GM12878 (cell line): ENCODE results near the gene FIZ1. TPM values are rescaled to one million over a fixed set of nuclear protein-coding genes. Genes with fewer than 3 reads are reported as not detected.

ENCODE experiments used
- ATAC-seq: fragments of 200-7000 bp; cut with Tn5 transposase; 3 replicates; pipeline ENCODE4 v1.9.1; 2020; ENCODE audit warnings: mild to moderate bottlenecking, moderate library complexity
- BruUV-seq: library from RNA; stranded (reverse); fragments of 400-500 nt; replicated peaks from 2 replicates; lab custom pipeline; 2021; lab: Mats Ljungman, UMichigan
- CTCF ChIA-PET: fragments of 300-600 bp; sonication (Branson Sonifier 250); formaldehyde crosslinking; extraction: SDS; loops from one replicate; lab custom pipeline; 2021; ENCODE audit warnings: inconsistent platforms; lab: Yijun Ruan, JAX
- POLR2A ChIA-PET: fragments of 350-600 bp; formaldehyde crosslinking; extraction: SDS; loops from one replicate; lab custom pipeline; 2021; ENCODE audit warnings: inconsistent platforms; lab: Charles Lee
- RAD21 ChIA-PET: fragments of 300-600 bp; sonication (Branson Sonifier 250); formaldehyde crosslinking; loops from one replicate; lab custom pipeline; 2023; ENCODE audit warnings: antibody characterized with exemption; ENCODE audit not compliant: unreplicated experiment; lab: Charles Lee
- SMC1A ChIA-PET: fragments of 300-600 bp; sonication (Branson Sonifier 250); formaldehyde crosslinking; loops from one replicate; lab custom pipeline; 2023; ENCODE audit not compliant: unreplicated experiment, uncharacterized antibody; lab: Charles Lee
- DNase-seq: peaks from one replicate; pipeline ENCODE4 v3.0.0-alpha.2; 2011; ENCODE audit warnings: low read depth, low spot score
- FAIRE-seq: peaks from 3 replicates; lab custom pipeline; 2011; peaks lifted over from hg19 to GRCh38; lab: Jason Lieb, UNC
- H2AFZ ChIP-seq: 2 replicates; pipeline ENCODE4 v1.6.0; 2011; ENCODE audit warnings: low read depth, low read length, control low read depth; ENCODE audit not compliant: control insufficient read depth
- H3K27ac ChIP-seq: 2 replicates; pipeline ENCODE4 v1.5.1; 2011; ENCODE audit warnings: control low read depth; ENCODE audit not compliant: control insufficient read depth, insufficient read depth
- H3K27me3 ChIP-seq, 2 experiments: replicated peaks in 1 of 2; 2 replicates each; pipeline versions ENCODE4 v1.6.0 to v1.6.1; 2011; ENCODE audit warnings: low read length in 1 of 2; ENCODE audit not compliant: control insufficient read depth in 2 of 2, insufficient read depth in 2 of 2
- H3K36me3 ChIP-seq, 2 experiments: 2 replicates each; pipeline ENCODE4 v1.5.1; 2011; ENCODE audit warnings: low read length in 1 of 2; ENCODE audit not compliant: control insufficient read depth in 2 of 2, insufficient read depth in 2 of 2
- H3K4me1 ChIP-seq: 2 replicates; pipeline ENCODE4 v1.6.1; 2011; ENCODE audit warnings: mild to moderate bottlenecking, low read length, moderate library complexity, mixed read lengths; ENCODE audit not compliant: control insufficient read depth, insufficient read depth
- H3K4me2 ChIP-seq: 2 replicates; pipeline ENCODE4 v1.6.0; 2011; ENCODE audit warnings: control low read depth; ENCODE audit not compliant: control insufficient read depth, insufficient read depth
- H3K4me3 ChIP-seq: fragments of 200-600 bp; sonication (generic); 2 replicates; pipeline ENCODE4 v1.5.1; 2016
- H3K79me2 ChIP-seq: 2 replicates; pipeline ENCODE4 v1.6.0; 2011; ENCODE audit warnings: low read length; ENCODE audit not compliant: control insufficient read depth, insufficient read depth
- H3K9ac ChIP-seq: 2 replicates; pipeline ENCODE4 v1.8.0; 2011; ENCODE audit warnings: low read length, control low read depth, mixed read lengths; ENCODE audit not compliant: control insufficient read depth, insufficient read depth
- H3K9me3 ChIP-seq: replicated peaks from 3 replicates; pipeline ENCODE4 v1.5.1; 2011; ENCODE audit warnings: mild to moderate bottlenecking, low read length; ENCODE audit not compliant: control insufficient read depth, insufficient read depth
- H4K20me1 ChIP-seq: 2 replicates; pipeline ENCODE4 v1.6.0; 2011; ENCODE audit not compliant: control insufficient read depth, insufficient read depth
- BHLHE40 ChIP-seq, 2 experiments: fragments of 450-650 bp in 1 of 2; IDR thresholded peaks; 2 replicates each; pipeline ENCODE4 v1.6.1; 2011 to 2017; ENCODE audit warnings: low read depth in 2 of 2, borderline replicate concordance in 1 of 2, improper control_type of control experiment in 1 of 2, low read length in 1 of 2, mild to moderate bottlenecking in 1 of 2
- DPF2 ChIP-seq: fragments of 450-650 bp; IDR thresholded peaks from 2 replicates; pipeline ENCODE4 v1.6.1; 2017; ENCODE audit warnings: mild to moderate bottlenecking
- GATAD2B ChIP-seq: fragments of 450-650 bp; conservative IDR thresholded peaks from 2 replicates; pipeline ENCODE4 v1.6.1; 2017; ENCODE audit warnings: low read depth, mild to moderate bottlenecking, moderate library complexity
- HCFC1 ChIP-seq: fragments of 150-350 bp; IDR thresholded peaks from 2 replicates; pipeline ENCODE4 v1.6.1; 2014; ENCODE audit warnings: low read length
- MLLT1 ChIP-seq: fragments of 450-650 bp; IDR thresholded peaks from 2 replicates; pipeline ENCODE4 v1.6.1; 2016; ENCODE audit warnings: mild to moderate bottlenecking
- NFXL1 ChIP-seq: fragments of 450-650 bp; IDR thresholded peaks from 2 replicates; pipeline ENCODE4 v1.6.1; 2017; ENCODE audit warnings: antibody characterized with exemption, mild to moderate bottlenecking, borderline replicate concordance
- NR2C2 ChIP-seq: IDR thresholded peaks from 2 replicates; pipeline ENCODE4 v1.6.1; 2011; ENCODE audit warnings: borderline replicate concordance, low read depth; ENCODE audit not compliant: control insufficient read depth, insufficient read length
- PML ChIP-seq: IDR thresholded peaks from 2 replicates; pipeline ENCODE4 v1.6.1; 2012; ENCODE audit warnings: low read length, inconsistent platforms
- SMAD1 ChIP-seq: fragments of 450-650 bp; IDR thresholded peaks from 2 replicates; pipeline ENCODE4 v1.6.1; 2018; ENCODE audit warnings: mild to moderate bottlenecking, low read depth; ENCODE audit not compliant: partially characterized antibody
- SPI1 ChIP-seq: IDR thresholded peaks from 2 replicates; pipeline ENCODE4 v1.6.1; 2011; ENCODE audit warnings: low read depth, mild to moderate bottlenecking, low read length, moderate library complexity, borderline replicate concordance; ENCODE audit not compliant: insufficient read depth
- TBL1XR1 ChIP-seq: IDR thresholded peaks from 2 replicates; pipeline ENCODE4 v1.6.1; 2012; ENCODE audit warnings: low read depth, low read length, improper control_type of control experiment
- USF1 ChIP-seq: IDR thresholded peaks from 2 replicates; pipeline ENCODE4 v1.6.1; 2011; ENCODE audit warnings: borderline replicate concordance, low read depth, mild to moderate bottlenecking, moderate library complexity, mixed read lengths, low read length; ENCODE audit not compliant: insufficient read depth; ENCODE audit errors: extremely low read length
- ZNF217 ChIP-seq: fragments of 450-650 bp; IDR thresholded peaks from 2 replicates; pipeline ENCODE4 v1.6.1; 2017; ENCODE audit warnings: antibody characterized with exemption, mild to moderate bottlenecking
- WGBS: methylation state at CpG from one replicate; pipeline ENCODE4 v1.1.6; 2016; ENCODE audit warnings: low lambda C conversion rate; ENCODE audit not compliant: insufficient replicate concordance, insufficient coverage; ENCODE audit errors: missing lambda C conversion rate; 5-methylcytosine and 5-hydroxymethylcytosine counted together
- in situ Hi-C: fragments of 300-500 bp; cut with MboI; formaldehyde crosslinking; loops from 9 replicates; pipeline ENCODE4 v1.14.3; 2018; ENCODE audit warnings: mixed read lengths
- intact Hi-C: fragments of 100-400 bp; cut with micrococcal nuclease; formaldehyde crosslinking; loops from one replicate; pipeline ENCODE4 v1.14.2; 2022; ENCODE audit not compliant: unreplicated experiment
- polyA plus RNA-seq, 11 experiments: library from polyadenylated mRNA; depleted of rRNA in 4 of 11; unstranded in 6 of 11; stranded (reverse) in 5 of 11; fragments of >200 nt; fragmentation: Nextera tagmentation in 4 of 11; fragmentation: Illumina TruSeq in 1 of 11; extraction: Ambion mirVana in 4 of 11; extraction: Trizol in 1 of 11; gene quantifications; 1 replicate in 1 of 11; 2 replicates in 10 of 11; pipeline versions ENCODE4 v1.2.1 to v1.2.3, GENCODE V29; 2011 to 2016; ENCODE audit warnings: inconsistent platforms in 2 of 11, missing spikeins in 2 of 11, low read depth in 1 of 11
- total RNA-seq, 4 experiments: library from RNA; depleted of rRNA in 3 of 4; stranded (reverse); fragments of >200 nt in 3 of 4; fragmentation: Illumina TruSeq in 1 of 4; extraction: Trizol in 1 of 4; gene quantifications; 2 replicates each; pipeline versions ENCODE4 v1.2.1 to v1.2.3, GENCODE V29; 2013 to 2021
- TF ChIP-seq, protein P1 (sequence below): IDR thresholded peaks from 2 replicates; pipeline ENCODE4 v1.6.1; 2011; ENCODE audit warnings: low read depth, mild to moderate bottlenecking, low read length, moderate library complexity, borderline replicate concordance; ENCODE audit errors: extremely low read depth
- TF ChIP-seq, protein P2 (sequence below): fragments of 450-650 bp; IDR thresholded peaks from 2 replicates; pipeline ENCODE4 v1.6.1; 2016; ENCODE audit warnings: mild to moderate bottlenecking

FIZ1 gene
- total and polyA plus RNA-seq, 10 of the 15 experiments (the other 5 are each of a cell fraction or from before 2014, with no cell fraction given), result 0.60 to 16.8 (median 4.2) TPM

- TF ChIP-seq, protein P1, sequence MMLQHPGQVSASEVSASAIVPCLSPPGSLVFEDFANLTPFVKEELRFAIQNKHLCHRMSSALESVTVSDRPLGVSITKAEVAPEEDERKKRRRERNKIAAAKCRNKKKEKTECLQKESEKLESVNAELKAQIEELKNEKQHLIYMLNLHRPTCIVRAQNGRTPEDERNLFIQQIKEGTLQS, result no peak
- TF ChIP-seq NR2C2, result no peak
- no peak for TF ChIP-seq ZNF217
- no peak for TF ChIP-seq DPF2
- TF ChIP-seq TBL1XR1, result no peak
These were observed 45.0 kb downstream of the FIZ1 start (continued) for GRCh38 chr19:55554302-55554701.

- SMC1A ChIA-PET, result no interaction called here
- CTCF ChIA-PET, result no interaction called here
- POLR2A ChIA-PET, result no interaction called here
- no peak for TF ChIP-seq SMAD1
- no peak for TF ChIP-seq SPI1
- no peak for TF ChIP-seq HCFC1
- TF ChIP-seq MLLT1, result no peak
- no peak for TF ChIP-seq GATAD2B
- TF ChIP-seq USF1, result no peak
- no peak for TF ChIP-seq TBL1XR1
- TF ChIP-seq NFXL1, result no peak
- no peak for TF ChIP-seq BHLHE40 (IDR thresholded peaks at IDR 0.05; ENCODE audit: borderline replicate concordance in 1 of 2, low read depth in 2 of 2, low read length in 1 of 2)
- no peak for TF ChIP-seq PML
- TF ChIP-seq, protein P2, sequence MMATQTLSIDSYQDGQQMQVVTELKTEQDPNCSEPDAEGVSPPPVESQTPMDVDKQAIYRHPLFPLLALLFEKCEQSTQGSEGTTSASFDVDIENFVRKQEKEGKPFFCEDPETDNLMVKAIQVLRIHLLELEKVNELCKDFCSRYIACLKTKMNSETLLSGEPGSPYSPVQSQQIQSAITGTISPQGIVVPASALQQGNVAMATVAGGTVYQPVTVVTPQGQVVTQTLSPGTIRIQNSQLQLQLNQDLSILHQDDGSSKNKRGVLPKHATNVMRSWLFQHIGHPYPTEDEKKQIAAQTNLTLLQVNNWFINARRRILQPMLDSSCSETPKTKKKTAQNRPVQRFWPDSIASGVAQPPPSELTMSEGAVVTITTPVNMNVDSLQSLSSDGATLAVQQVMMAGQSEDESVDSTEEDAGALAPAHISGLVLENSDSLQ, result no peak
These were observed 45.8 kb downstream of the FIZ1 start for GRCh38 chr19:55553217-55554182.

More at GRCh38 chr19:55553217-55554182, 45.8 kb downstream of the FIZ1 start:
- Histone ChIP-seq H3K36me3 (no peaks in the 10 kb centered on the region), H3K4me1 (no peaks in the 10 kb centered on the region), H3K9ac (no peak overlapping the region), H3K27ac (no peak overlapping the region), H3K79me2 (no peaks in the 10 kb centered on the region), H3K4me2 (no peak overlapping the region), H2AFZ (no peak overlapping the region), H3K27me3 (peaks cover 0 to 7% of the 10 kb centered on the region in 2 experiments; a peak in 3 of 4 replicates), H3K9me3 (no peaks in the 10 kb centered on the region), H4K20me1 (no peaks in the 10 kb centered on the region), H3K4me3 (no peak overlapping the region)
- RAD21 ChIA-PET, result no interaction called here
- FAIRE-seq, result no peak
- intact Hi-C loops, result no loop called here
- 19% methylated on average over 10 of the region's 13 CpGs for WGBS
- no peak for DNase-seq
- ATAC-seq, result no peak
- in situ Hi-C loops, result no loop called here
- BruUV-seq, result no TSS peak
